GM15510 (cell line): ENCODE data around the gene ZNF75A.

ENCODE experiments used
- POLR2A ChIP-seq: IDR thresholded peaks from 3 replicates; pipeline ENCODE4 v1.6.1; 2011; ENCODE audit warnings: borderline replicate concordance; ENCODE audit not compliant: insufficient read length; ENCODE audit errors: extremely low read depth

Gene ZNF75A

GRCh38 chr16:3282730-3283542 is 22.4 kb upstream of the ZNF75A start, which contains the start of gene ZNF263:
ZNF263 (plus strand) TSS chr16:3283491; CDS start chr16:3283819, 328 bp downstream.
- TF ChIP-seq POLR2A: peak; percentile 65

DNA sequence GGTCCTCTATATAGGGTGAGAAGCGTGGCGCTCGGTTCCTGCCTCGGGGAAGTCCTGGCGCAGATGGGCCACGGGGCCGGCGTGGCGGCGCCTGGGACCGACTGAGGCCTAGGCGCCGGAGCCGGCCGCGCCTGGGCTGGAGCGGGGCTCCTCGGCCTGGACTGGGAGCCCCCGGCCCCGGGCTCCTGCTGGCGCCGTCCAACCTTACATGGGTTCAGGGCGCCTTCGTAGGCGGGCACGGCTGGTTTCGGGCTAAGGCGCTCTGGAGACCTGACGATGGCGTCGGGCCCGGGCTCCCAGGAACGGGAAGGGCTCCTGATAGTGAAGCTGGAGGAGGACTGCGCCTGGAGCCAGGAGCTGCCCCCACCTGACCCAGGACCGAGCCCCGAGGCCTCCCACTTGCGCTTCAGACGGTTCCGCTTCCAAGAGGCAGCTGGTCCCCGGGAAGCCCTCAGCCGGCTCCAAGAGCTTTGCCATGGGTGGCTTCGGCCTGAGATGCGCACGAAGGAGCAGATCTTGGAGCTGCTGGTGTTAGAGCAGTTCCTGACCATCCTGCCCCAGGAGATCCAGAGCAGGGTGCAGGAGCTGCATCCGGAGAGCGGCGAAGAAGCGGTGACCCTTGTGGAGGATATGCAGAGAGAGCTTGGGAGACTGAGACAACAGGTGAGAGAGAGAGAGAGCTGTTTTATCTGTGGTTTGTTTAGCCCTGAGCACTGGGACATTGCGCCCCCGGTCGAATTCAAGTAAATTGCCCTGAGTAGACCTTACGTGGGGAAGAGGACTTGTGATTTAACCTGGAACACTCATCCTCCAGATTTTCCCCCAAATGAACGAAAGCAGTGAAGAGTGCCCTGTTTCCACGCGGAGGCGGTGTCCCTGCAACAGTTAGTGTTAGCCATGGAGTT is 21.5 kb upstream of the ZNF75A start:
- no peak for TF ChIP-seq POLR2A

DNA sequence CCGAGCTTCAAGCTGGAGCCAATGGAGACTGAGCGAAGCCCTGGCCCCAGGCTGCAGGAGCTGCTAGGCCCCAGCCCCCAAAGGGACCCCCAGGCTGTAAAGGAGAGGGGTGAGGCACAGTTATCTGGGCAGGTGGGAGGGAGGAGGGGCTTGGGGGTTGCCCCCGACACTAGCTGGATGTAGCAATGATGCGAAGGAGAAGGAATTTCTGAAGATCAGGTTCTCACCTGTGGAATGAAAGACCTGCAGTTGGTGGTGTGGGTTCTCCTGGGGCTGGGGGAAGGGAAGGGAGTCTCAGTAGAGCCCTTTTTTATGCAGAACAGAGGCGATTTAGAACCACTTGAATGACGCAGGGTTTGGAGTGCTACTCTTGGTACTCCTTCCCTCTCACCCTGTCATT is 20.2 kb upstream of the ZNF75A start:
- no peak for TF ChIP-seq POLR2A

DNA sequence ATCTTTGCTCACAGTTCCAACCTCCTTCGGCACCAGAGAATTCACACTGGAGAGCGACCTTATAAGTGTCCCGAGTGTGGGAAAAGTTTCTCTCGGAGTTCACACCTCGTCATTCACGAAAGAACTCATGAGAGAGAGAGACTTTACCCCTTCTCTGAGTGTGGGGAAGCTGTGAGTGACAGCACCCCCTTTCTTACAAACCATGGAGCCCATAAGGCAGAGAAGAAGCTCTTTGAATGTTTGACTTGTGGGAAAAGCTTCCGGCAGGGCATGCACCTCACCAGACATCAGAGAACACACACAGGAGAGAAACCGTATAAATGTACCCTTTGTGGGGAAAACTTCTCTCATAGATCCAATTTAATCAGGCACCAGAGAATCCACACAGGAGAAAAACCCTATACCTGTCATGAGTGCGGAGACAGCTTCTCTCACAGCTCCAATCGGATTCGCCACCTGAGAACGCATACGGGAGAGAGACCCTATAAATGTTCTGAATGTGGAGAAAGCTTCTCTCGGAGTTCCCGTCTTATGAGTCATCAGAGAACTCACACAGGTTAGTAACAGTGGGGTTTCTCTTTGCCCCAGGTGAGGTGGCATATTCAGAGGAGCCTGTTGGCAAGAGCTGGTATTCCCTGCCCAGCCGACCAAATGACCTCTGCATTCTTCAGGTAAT is 15.2 kb upstream of the ZNF75A start:
- TF ChIP-seq POLR2A: no peak

GRCh38 chr16:3292604-3293003 is 12.7 kb upstream of the ZNF75A start:
- no peak for TF ChIP-seq POLR2A

- no peak for TF ChIP-seq POLR2A
Observed at GRCh38 chr16:3295209-3295608, 10.1 kb upstream of the ZNF75A start.

DNA sequence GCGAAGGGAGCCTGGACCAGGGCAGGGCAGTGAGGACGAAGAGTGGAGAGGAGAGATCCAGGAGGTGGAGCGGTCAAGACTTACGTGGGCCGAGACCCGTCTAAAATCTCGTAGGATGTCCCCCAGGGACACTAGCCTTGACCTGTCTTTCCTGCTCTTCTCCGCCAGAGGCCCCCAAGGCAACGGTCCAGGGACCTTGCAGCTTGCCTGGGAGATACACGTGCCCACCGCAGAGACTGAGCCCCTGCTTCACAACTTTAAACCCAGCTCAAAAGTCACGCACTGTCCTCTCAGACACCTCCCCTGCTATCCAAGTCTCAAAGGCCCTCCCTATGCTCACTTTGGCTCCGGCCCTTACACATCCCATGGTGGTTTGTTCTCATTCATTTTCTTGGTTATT is 9.5 kb upstream of the ZNF75A start:
- no peak for TF ChIP-seq POLR2A

- TF ChIP-seq POLR2A: no peak
Observed at GRCh38 chr16:3304370-3304769, 927 bp upstream of the ZNF75A start.

DNA sequence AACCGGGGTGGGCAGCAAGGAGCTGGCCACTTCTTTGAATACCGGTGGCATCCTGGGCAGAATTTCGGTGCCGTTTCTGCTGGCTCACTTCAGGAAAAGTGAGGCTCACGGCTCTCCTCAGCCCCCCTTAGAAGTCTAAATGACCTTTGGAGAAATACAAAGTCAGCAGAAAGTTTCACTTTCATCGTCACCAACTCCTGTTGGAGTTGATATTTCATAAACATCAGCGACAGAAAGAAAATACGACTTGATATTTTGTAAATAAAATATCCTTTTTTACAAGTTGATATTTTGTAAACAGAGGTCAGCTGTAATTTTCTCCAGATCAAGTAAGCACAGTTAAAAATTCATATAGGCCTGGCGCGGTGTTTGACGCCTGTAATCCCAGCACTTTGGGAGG is 781 bp downstream of the ZNF75A start:
- TF ChIP-seq POLR2A: no peak

- no peak for TF ChIP-seq POLR2A
Observed at GRCh38 chr16:3311496-3311895, 6.2 kb downstream of the ZNF75A start.

- no peak for TF ChIP-seq POLR2A
Observed at GRCh38 chr16:3317315-3317999, 12.2 kb downstream of the ZNF75A start.

DNA sequence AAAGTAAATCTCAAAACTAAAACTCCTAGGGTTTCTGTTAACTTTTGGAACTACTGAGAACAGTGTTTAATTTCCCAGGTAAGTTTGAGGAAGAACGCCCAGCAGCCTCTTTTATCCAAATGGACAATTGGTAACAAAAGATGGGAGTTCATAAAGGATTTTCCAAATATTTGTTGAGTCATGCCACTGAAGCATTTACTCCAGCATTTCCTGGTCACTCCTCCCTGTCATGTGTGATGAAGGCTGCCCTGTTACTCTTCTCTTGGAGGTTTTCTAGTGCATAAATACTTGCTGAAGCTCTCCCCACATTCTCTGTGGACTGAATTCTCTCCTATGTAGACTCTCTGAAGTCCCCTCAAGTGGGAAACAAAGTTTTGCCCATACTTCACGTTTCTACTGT is 16.5 kb downstream of the ZNF75A start:
- no peak for TF ChIP-seq POLR2A

DNA sequence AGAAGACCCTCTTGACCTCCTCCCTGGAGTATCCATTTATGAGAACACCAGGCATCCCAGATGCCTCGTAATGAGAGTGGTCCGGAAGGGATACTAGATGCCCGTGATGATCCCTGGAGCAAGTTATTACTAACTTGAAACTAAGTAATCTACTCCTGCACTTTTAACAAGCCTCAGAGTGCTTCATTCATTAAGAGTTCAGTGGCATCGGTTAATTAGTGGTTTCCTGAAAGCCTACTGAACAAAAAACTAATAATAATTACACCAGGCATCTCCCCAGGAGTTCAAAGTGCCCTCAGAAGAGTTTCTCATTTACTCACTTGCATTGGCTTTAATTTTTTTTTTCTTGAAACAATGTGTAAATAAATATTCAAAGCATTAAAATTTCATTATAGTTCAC is 22.2 kb downstream of the ZNF75A start:
- TF ChIP-seq POLR2A: no peak

DNA sequence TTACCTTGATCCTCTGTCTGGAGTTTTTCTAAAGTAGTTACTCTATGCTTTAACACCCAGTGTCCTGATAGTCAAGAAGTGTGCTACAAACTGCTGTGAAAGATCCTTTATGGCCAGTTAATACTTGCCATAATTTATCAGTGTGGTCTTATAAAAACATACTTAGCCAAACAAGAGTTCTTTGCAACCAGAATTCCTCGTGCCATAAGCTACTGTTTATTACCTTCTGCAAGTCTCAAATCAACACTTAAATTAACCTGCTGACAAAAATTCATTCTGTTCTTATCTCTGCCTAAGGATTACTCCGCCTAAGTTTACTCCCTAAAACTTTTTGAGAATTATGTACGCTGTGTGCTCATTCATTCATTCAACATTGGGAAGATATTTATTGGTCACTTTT is 22.8 kb downstream of the ZNF75A start:
- TF ChIP-seq POLR2A: no peak
